MM.1S (cell line): ENCODE results near the gene DEDD2.
A peak's percentile ranks its signal among the peaks of the same experiment; 100 is the strongest.

Source experiments
- DNase-seq: peaks from one replicate; pipeline ENCODE4 v3.0.0-alpha.2; 2015
- H2AFZ ChIP-seq: fragments of 300-600 bp; sonication (generic); 2 replicates; pipeline ENCODE4 v1.6.0; 2016; ENCODE audit warnings: antibody characterized with exemption, low read length
- H3F3A ChIP-seq: fragments of 300-600 bp; sonication (generic); 2 replicates; pipeline ENCODE4 v1.6.1; 2016; ENCODE audit warnings: mild to moderate bottlenecking, antibody characterized with exemption, low read length, moderate library complexity, mixed read lengths; ENCODE audit not compliant: insufficient read depth
- H3K27ac ChIP-seq: fragments of 300-600 bp; sonication (generic); 2 replicates; pipeline ENCODE4 v1.5.1; 2016; ENCODE audit warnings: mild to moderate bottlenecking, low read length
- H3K27me3 ChIP-seq: fragments of 300-600 bp; sonication (generic); replicated peaks from 2 replicates; pipeline ENCODE4 v1.6.0; 2016; ENCODE audit warnings: low read length; ENCODE audit not compliant: insufficient read depth
- H3K36me3 ChIP-seq: fragments of 300-600 bp; sonication (generic); replicated peaks from 2 replicates; pipeline ENCODE4 v1.6.1; 2016; ENCODE audit warnings: mild to moderate bottlenecking, low read length, mixed read lengths; ENCODE audit not compliant: insufficient read depth
- H3K4me1 ChIP-seq: fragments of 300-600 bp; sonication (generic); 2 replicates; pipeline ENCODE4 v1.6.1; 2016; ENCODE audit warnings: low read length, mixed read lengths
- H3K4me2 ChIP-seq: fragments of 300-600 bp; sonication (generic); 2 replicates; pipeline ENCODE4 v1.6.0; 2016; ENCODE audit warnings: low read depth, low read length
- H3K4me3 ChIP-seq: fragments of 300-600 bp; sonication (generic); 2 replicates; pipeline ENCODE4 v1.5.1; 2016; ENCODE audit warnings: low read length, mixed read lengths
- H3K79me2 ChIP-seq: fragments of 300-600 bp; sonication (generic); 2 replicates; pipeline ENCODE4 v1.6.1; 2016; ENCODE audit warnings: mixed run types, low read length, mixed read lengths
- H3K9ac ChIP-seq: fragments of 300-600 bp; sonication (generic); 2 replicates; pipeline ENCODE4 v1.6.1; 2016; ENCODE audit warnings: low read length, mixed read lengths
- H3K9me2 ChIP-seq: fragments of 300-600 bp; sonication (generic); replicated peaks from 2 replicates; pipeline ENCODE4 v1.6.1; 2016; ENCODE audit warnings: mild to moderate bottlenecking, low read length, mixed read lengths; ENCODE audit not compliant: insufficient read depth
- H3K9me3 ChIP-seq: fragments of 300-600 bp; sonication (generic); replicated peaks from 2 replicates; pipeline ENCODE4 v1.6.1; 2016; ENCODE audit warnings: mild to moderate bottlenecking, low read length, mixed read lengths; ENCODE audit not compliant: insufficient read depth
- H4K20me1 ChIP-seq: fragments of 300-600 bp; sonication (generic); 2 replicates; pipeline ENCODE4 v1.6.1; 2016; ENCODE audit warnings: mild to moderate bottlenecking, low read length, moderate library complexity, mixed read lengths; ENCODE audit not compliant: insufficient read depth
- EZH2 ChIP-seq: fragments of 300-600 bp; sonication (generic); optimal IDR thresholded peaks from 2 replicates; pipeline ENCODE3; 2017; ENCODE audit warnings: low read depth, mild to moderate bottlenecking, antibody characterized with exemption, low read length, mixed read lengths
- EZH2phosphoT487 ChIP-seq: fragments of 300-600 bp; sonication (generic); IDR thresholded peaks from 2 replicates; pipeline ENCODE4 v1.6.1; 2018; ENCODE audit warnings: antibody characterized with exemption, low read length
- TF ChIP-seq, protein P1 (sequence below): fragments of 300-600 bp; sonication (generic); IDR thresholded peaks from 2 replicates; pipeline ENCODE4 v1.5.1; 2016; ENCODE audit warnings: antibody characterized with exemption, low read length, mixed read lengths

Gene DEDD2

GRCh38 chr19:42251572-42252358 lies 34.3 kb upstream of the DEDD2 start:
- Histone ChIP-seq H3K27me3 (peaks cover 9% of the 10 kb centered on the region), H2AFZ (no peak overlapping the region), H3K4me2 (no peak overlapping the region), H3K9ac (no peak overlapping the region), H3K9me2 (no peaks in the 10 kb centered on the region), H3K9me3 (no peaks in the 10 kb centered on the region), H4K20me1 (no peaks in the 10 kb centered on the region), H3K4me3 (no peak overlapping the region), H3F3A (peaks cover under 1% of the 10 kb centered on the region; the same call in 1 of the 2 replicates), H3K79me2 (peaks cover 29% of the 10 kb centered on the region), H3K27ac (no peak overlapping the region), H3K4me1 (0 out of 2 replicates have a peak, but pooled peaks cover 8% of the 10 kb centered on the region), H3K36me3 (no peaks in the 10 kb centered on the region)
- TF ChIP-seq EZH2, result no peak
- TF ChIP-seq, protein P1, sequence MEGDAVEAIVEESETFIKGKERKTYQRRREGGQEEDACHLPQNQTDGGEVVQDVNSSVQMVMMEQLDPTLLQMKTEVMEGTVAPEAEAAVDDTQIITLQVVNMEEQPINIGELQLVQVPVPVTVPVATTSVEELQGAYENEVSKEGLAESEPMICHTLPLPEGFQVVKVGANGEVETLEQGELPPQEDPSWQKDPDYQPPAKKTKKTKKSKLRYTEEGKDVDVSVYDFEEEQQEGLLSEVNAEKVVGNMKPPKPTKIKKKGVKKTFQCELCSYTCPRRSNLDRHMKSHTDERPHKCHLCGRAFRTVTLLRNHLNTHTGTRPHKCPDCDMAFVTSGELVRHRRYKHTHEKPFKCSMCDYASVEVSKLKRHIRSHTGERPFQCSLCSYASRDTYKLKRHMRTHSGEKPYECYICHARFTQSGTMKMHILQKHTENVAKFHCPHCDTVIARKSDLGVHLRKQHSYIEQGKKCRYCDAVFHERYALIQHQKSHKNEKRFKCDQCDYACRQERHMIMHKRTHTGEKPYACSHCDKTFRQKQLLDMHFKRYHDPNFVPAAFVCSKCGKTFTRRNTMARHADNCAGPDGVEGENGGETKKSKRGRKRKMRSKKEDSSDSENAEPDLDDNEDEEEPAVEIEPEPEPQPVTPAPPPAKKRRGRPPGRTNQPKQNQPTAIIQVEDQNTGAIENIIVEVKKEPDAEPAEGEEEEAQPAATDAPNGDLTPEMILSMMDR, result no peak
- no peak for TF ChIP-seq EZH2phosphoT487
- peak; percentile 5 for DNase-seq

DNA sequence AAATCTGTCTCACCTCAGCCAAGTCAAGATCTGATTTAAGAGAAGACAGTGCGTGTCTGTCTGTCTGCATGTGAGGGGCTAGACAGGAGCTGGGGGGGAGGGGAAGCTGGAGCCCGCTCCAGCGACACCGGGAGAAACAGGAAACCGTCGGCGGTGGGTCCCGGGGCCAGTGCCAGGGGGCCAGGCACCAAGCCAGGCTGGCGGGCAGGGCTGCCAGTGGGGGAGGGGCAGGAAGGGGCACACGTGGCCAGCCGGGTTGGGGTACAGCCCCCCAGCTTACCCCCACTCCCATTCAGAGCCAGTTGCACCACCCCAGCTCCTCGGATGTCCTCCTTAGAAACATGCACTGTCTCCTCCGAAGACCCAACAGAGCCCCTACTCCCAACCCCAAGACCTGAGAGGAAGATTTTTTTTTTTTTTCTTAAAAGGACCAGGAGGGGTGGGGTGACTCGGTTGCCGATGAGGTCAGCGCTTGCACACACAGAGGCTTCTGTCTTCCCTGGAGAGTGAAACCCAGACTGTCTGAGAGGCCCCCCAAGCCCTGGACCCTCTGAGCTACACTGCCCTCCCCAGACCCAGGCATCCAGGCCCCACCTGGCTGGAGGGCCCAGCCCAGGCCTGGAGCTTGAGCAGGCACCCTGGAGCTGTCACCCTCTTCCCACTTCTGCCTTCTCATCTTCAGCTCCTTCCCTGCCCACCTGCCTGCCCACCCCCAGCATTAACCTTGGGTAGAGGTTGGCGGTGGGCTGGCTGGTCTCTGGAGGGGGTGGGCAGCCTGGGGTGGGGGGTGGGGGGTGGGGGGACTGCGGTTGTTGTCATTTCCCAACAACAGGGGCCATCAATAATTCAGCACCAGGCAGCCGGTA lies 33.4 kb upstream of the DEDD2 start:
- Histone ChIP-seq H3K36me3 (no peaks in the 10 kb centered on the region), H3K79me2 (peaks cover 29% of the 10 kb centered on the region), H3K9me3 (no peaks in the 10 kb centered on the region), H4K20me1 (no peaks in the 10 kb centered on the region), H3F3A (peaks cover 6% of the 10 kb centered on the region), H3K27me3 (peaks cover 2% of the 10 kb centered on the region; the same call in 1 of the 2 replicates), H3K27ac (no peak overlapping the region), H3K9ac (no peak overlapping the region), H2AFZ (no peak overlapping the region), H3K4me2 (no peak overlapping the region), H3K4me3 (no peak overlapping the region), H3K9me2 (no peaks in the 10 kb centered on the region), H3K4me1 (0 out of 2 replicates have a peak, but pooled peaks cover 8% of the 10 kb centered on the region)
- TF ChIP-seq, protein P1, result no peak
- TF ChIP-seq EZH2, result no peak
- TF ChIP-seq EZH2phosphoT487, result no peak
- DNase-seq, result peak; percentile 4

- Histone ChIP-seq H3K27me3 (no peaks in the 10 kb centered on the region), H3K9ac (no peak overlapping the region), H3K4me3 (no peak overlapping the region), H3F3A (peaks cover 6% of the 10 kb centered on the region), H3K79me2 (peaks cover 29% of the 10 kb centered on the region), H3K27ac (no peak overlapping the region), H3K4me1 (peaks cover 8% of the 10 kb centered on the region; the same call in 1 of the 2 replicates), H3K36me3 (no peaks in the 10 kb centered on the region), H4K20me1 (no peaks in the 10 kb centered on the region), H2AFZ (no peak overlapping the region), H3K4me2 (no peak overlapping the region), H3K9me3 (no peaks in the 10 kb centered on the region), H3K9me2 (no peaks in the 10 kb centered on the region)
- TF ChIP-seq EZH2phosphoT487, result no peak
- no peak for TF ChIP-seq EZH2
- TF ChIP-seq, protein P1, result no peak
- DNase-seq, result no peak
Observed at GRCh38 chr19:42250183-42250665, 32.7 kb upstream of the DEDD2 start.
